ENCODE results near the gene NXPH3. TPM values are rescaled to one million over a fixed set of nuclear protein-coding genes. Genes with fewer than 3 reads are reported as not detected.

The NXPH3 gene
- total RNA-seq, 1 experiment from 2014 or later: 0.26 TPM

- ATAC-seq: peak; percentile 2; the same call in 1 of the 2 replicates
- H3K27ac ChIP-seq (ENCODE audit: low read length): no peak overlapping the region
- H3K9me3 ChIP-seq (ENCODE audit: low read length): no peaks in the 10 kb centered on the region
- H3K4me3 ChIP-seq (ENCODE audit: low read length): peak overlapping the region; percentile 77
- ChIA-PET POLR2A (ENCODE audit: unreplicated experiment) (no interaction called here), CTCF (no interaction called here)
- peaks cover 6% of the 10 kb centered on the region for H3K4me1 ChIP-seq (ENCODE audit: insufficient read depth, low read length)
- peaks cover 16% of the 10 kb centered on the region for H3K27me3 ChIP-seq (ENCODE audit: low read length)
- no peak overlapping the region for H3K9ac ChIP-seq (ENCODE audit: low read length)
- TF ChIP-seq EZH2phosphoT487 (IDR thresholded peaks at IDR 0.05; ENCODE audit: borderline replicate concordance, low read length): no peak
- no peak for TF ChIP-seq CTCF (conservative IDR thresholded peaks at IDR 0.05; ENCODE audit: low read depth, low read length)
- TF ChIP-seq EZH2 (IDR thresholded peaks at IDR 0.05; ENCODE audit: low read length, unreplicated experiment): no peak
- no peaks in the 10 kb centered on the region for H3K9me2 ChIP-seq (replicated peaks; ENCODE audit: low read length)
- no peak for DNase-seq
- H3K79me2 ChIP-seq (ENCODE audit: low read length): no peaks in the 10 kb centered on the region
- peak overlapping the region; percentile 99 for H3K4me2 ChIP-seq (ENCODE audit: low read length)
- H4K20me1 ChIP-seq (ENCODE audit: low read length): no peaks in the 10 kb centered on the region
- peak overlapping the region; percentile 91 for H2AFZ ChIP-seq (ENCODE audit: low read length)
- intact Hi-C loops (cut with micrococcal nuclease): no loop called here
- H3K36me3 ChIP-seq (ENCODE audit: low read depth, low read length): no peaks in the 10 kb centered on the region
- BruUV-seq (replicated peaks): no TSS peak
- no peaks in the 10 kb centered on the region for H3F3A ChIP-seq (ENCODE audit: low read length, unreplicated experiment)
Observed at GRCh38 chr17:49576917-49577649, 1.4 kb downstream of the NXPH3 start.

- Histone ChIP-seq H3K9ac (ENCODE audit: low read length) (no peak overlapping the region), H2AFZ (ENCODE audit: low read length) (no peak overlapping the region), H3K9me3 (ENCODE audit: low read length) (no peaks in the 10 kb centered on the region), H3K9me2 (replicated peaks; ENCODE audit: low read length) (no peaks in the 10 kb centered on the region), H3F3A (ENCODE audit: low read length, unreplicated experiment) (no peaks in the 10 kb centered on the region), H3K79me2 (ENCODE audit: low read length) (no peaks in the 10 kb centered on the region), H3K27me3 (ENCODE audit: low read length) (peaks cover 16% of the 10 kb centered on the region), H4K20me1 (ENCODE audit: low read length) (no peaks in the 10 kb centered on the region), H3K4me3 (ENCODE audit: low read length) (no peak overlapping the region), H3K27ac (ENCODE audit: low read length) (no peak overlapping the region), H3K4me2 (ENCODE audit: low read length) (no peak overlapping the region), H3K36me3 (ENCODE audit: low read depth, low read length) (no peaks in the 10 kb centered on the region), H3K4me1 (ENCODE audit: insufficient read depth, low read length) (peaks cover 12% of the 10 kb centered on the region)
- CTCF ChIA-PET: no interaction called here
- TF ChIP-seq EZH2phosphoT487 (IDR thresholded peaks at IDR 0.05; ENCODE audit: borderline replicate concordance, low read length) (no peak), CTCF (conservative IDR thresholded peaks at IDR 0.05; ENCODE audit: low read depth, low read length) (no peak), EZH2 (IDR thresholded peaks at IDR 0.05; ENCODE audit: low read length, unreplicated experiment) (no peak)
- POLR2A ChIA-PET (ENCODE audit: unreplicated experiment): no interaction called here
- ATAC-seq (no peak), DNase-seq (no peak)
- BruUV-seq (replicated peaks): no TSS peak
- intact Hi-C loops (cut with micrococcal nuclease): no loop called here
Observed at GRCh38 chr17:49577650-49577934, 1.9 kb downstream of the NXPH3 start.

DNA sequence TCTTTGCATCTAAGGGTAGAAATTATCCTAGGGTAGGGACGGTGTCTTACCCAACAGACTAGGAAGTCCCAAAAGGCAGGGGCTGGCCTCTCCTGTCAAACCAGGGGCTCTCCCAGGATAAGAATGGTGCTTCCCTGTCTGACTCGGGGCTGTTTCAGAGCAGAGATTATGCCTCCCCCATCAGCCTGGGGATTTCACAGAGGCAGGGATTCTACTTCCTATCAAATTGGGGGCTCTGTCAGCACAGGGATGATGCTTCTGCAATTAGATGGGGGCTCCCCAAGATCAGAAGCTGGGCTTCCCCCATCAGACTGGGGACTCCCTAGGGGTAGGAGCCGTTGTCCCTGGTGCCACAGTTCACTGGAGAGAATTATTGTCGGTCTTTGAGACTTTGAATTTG is 2.3 kb downstream of the NXPH3 start:
- intact Hi-C loops (cut with micrococcal nuclease): no loop called here
- Histone ChIP-seq H3K4me1 (ENCODE audit: insufficient read depth, low read length) (peaks cover 15% of the 10 kb centered on the region), H3K4me2 (ENCODE audit: low read length) (no peak overlapping the region), H3K36me3 (ENCODE audit: low read depth, low read length) (no peaks in the 10 kb centered on the region), H3K27me3 (ENCODE audit: low read length) (peaks cover 16% of the 10 kb centered on the region), H3F3A (ENCODE audit: low read length, unreplicated experiment) (no peaks in the 10 kb centered on the region), H3K4me3 (ENCODE audit: low read length) (no peak overlapping the region), H3K79me2 (ENCODE audit: low read length) (no peaks in the 10 kb centered on the region), H2AFZ (ENCODE audit: low read length) (no peak overlapping the region), H4K20me1 (ENCODE audit: low read length) (no peaks in the 10 kb centered on the region), H3K27ac (ENCODE audit: low read length) (no peak overlapping the region), H3K9ac (ENCODE audit: low read length) (no peak overlapping the region), H3K9me3 (ENCODE audit: low read length) (no peaks in the 10 kb centered on the region), H3K9me2 (replicated peaks; ENCODE audit: low read length) (no peaks in the 10 kb centered on the region)
- ATAC-seq (no peak), DNase-seq (no peak)
- no TSS peak for BruUV-seq (replicated peaks)
- CTCF ChIA-PET: no interaction called here
- POLR2A ChIA-PET (ENCODE audit: unreplicated experiment): no interaction called here
- TF ChIP-seq EZH2phosphoT487 (IDR thresholded peaks at IDR 0.05; ENCODE audit: borderline replicate concordance, low read length) (no peak), EZH2 (IDR thresholded peaks at IDR 0.05; ENCODE audit: low read length, unreplicated experiment) (no peak), CTCF (conservative IDR thresholded peaks at IDR 0.05; ENCODE audit: low read depth, low read length) (no peak)

Measured in PC-3 (cell line).